OCI-LY7 (cell line): ENCODE results near the gene FGF11. TPM values are rescaled to one million over a fixed set of nuclear protein-coding genes. Genes with fewer than 3 reads are reported as not detected.
"Not testable (repeated sequence)": the region's sequence is repeated elsewhere in the genome, so short reads cannot be mapped to it uniquely, and the experiment has no call there.

ENCODE experiments used
- BruUV-seq: library from RNA; stranded (reverse); fragments of 400-500 nt; replicated peaks from 2 replicates; lab custom pipeline; 2021; lab: Mats Ljungman, UMichigan
- CTCF ChIA-PET: fragments of 300-600 bp; sonication (Branson Sonifier 250); formaldehyde crosslinking; loops from one replicate; lab custom pipeline; 2022; ENCODE audit warnings: antibody characterized with exemption; ENCODE audit not compliant: unreplicated experiment; lab: Charles Lee
- POLR2A ChIA-PET: fragments of 300-600 bp; sonication (Branson Sonifier 250); formaldehyde crosslinking; loops from one replicate; lab custom pipeline; 2022; ENCODE audit warnings: antibody characterized with exemption; lab: Charles Lee
- DNase-seq: peaks from one replicate; pipeline ENCODE4 v3.0.0-alpha.2; 2015; ENCODE audit warnings: low spot score
- H2AFZ ChIP-seq: fragments of 200-600 bp; sonication (generic), shearing (Covaris generic); 2 replicates; pipeline ENCODE4 v1.6.1; 2014; ENCODE audit warnings: mild to moderate bottlenecking, antibody characterized with exemption, low read length, moderate library complexity
- H3K27ac ChIP-seq: fragments of 200-600 bp; sonication (generic); 2 replicates; pipeline ENCODE4 v1.5.1; 2014; ENCODE audit warnings: mixed run types, low read depth, mild to moderate bottlenecking, moderate library complexity, low read length, inconsistent platforms; ENCODE audit not compliant: poor library complexity, severe bottlenecking
- H3K36me3 ChIP-seq: fragments of 200-600 bp; sonication (generic); 2 replicates; pipeline ENCODE4 v1.6.1; 2014; ENCODE audit warnings: mild to moderate bottlenecking, antibody characterized with exemption, low read length, moderate library complexity, mixed read lengths; ENCODE audit not compliant: insufficient read depth
- H3K4me1 ChIP-seq: fragments of 200-600 bp; sonication (generic); 2 replicates; pipeline ENCODE4 v1.5.1; 2014; ENCODE audit warnings: mild to moderate bottlenecking, low read length; ENCODE audit not compliant: insufficient read depth, poor library complexity, severe bottlenecking
- H3K4me2 ChIP-seq: fragments of 200-600 bp; sonication (generic); 2 replicates; pipeline ENCODE4 v1.6.1; 2014; ENCODE audit warnings: mild to moderate bottlenecking, low read length
- H3K4me3 ChIP-seq: fragments of 200-600 bp; sonication (generic); 2 replicates; pipeline ENCODE4 v1.5.1; 2014; ENCODE audit warnings: mild to moderate bottlenecking, low read depth, low read length; ENCODE audit not compliant: poor library complexity, severe bottlenecking
- H3K79me2 ChIP-seq: fragments of 200-600 bp; sonication (generic); 2 replicates; pipeline ENCODE4 v1.6.1; 2016; ENCODE audit warnings: low read depth, mild to moderate bottlenecking, low read length, moderate library complexity, mixed read lengths; ENCODE audit not compliant: insufficient read depth
- H3K9me2 ChIP-seq: fragments of 200-600 bp; sonication (generic); 2 replicates; pipeline ENCODE4 v1.6.1; 2016; ENCODE audit warnings: mild to moderate bottlenecking, low read length, mixed read lengths; ENCODE audit not compliant: insufficient read depth
- H3K9me3 ChIP-seq: fragments of 200-600 bp; sonication (generic); 2 replicates; pipeline ENCODE4 v1.6.1; 2014; ENCODE audit warnings: mild to moderate bottlenecking, mixed run types, low read length, mixed read lengths
- H4K20me1 ChIP-seq: fragments of 200-600 bp; sonication (generic); 2 replicates; pipeline ENCODE4 v1.6.1; 2014; ENCODE audit warnings: mild to moderate bottlenecking, antibody characterized with exemption, low read length, moderate library complexity, mixed read lengths; ENCODE audit not compliant: insufficient read depth
- CTCF ChIP-seq: fragments of 200-600 bp; sonication (generic); conservative IDR thresholded peaks from 2 replicates; pipeline ENCODE4 v1.5.1; 2014; ENCODE audit warnings: mild to moderate bottlenecking, antibody characterized with exemption, low read length, moderate library complexity, mixed read lengths
- EZH2phosphoT487 ChIP-seq: fragments of 200-600 bp; sonication (generic); IDR thresholded peaks from 2 replicates; pipeline ENCODE4 v1.6.1; 2018; ENCODE audit warnings: low read depth, borderline replicate concordance, mild to moderate bottlenecking, mixed run types, antibody characterized with exemption, low read length, moderate library complexity, mixed read lengths
- intact Hi-C: fragments of 100-400 bp; cut with micrococcal nuclease; formaldehyde crosslinking; loops from one replicate; pipeline ENCODE4 v1.10.0; 2022; ENCODE audit not compliant: unreplicated experiment
- total RNA-seq, 2 experiments: library from RNA; depleted of rRNA in 1 of 2; stranded (reverse); fragments of >200 nt in 1 of 2; shearing (Covaris generic) in 1 of 2; gene quantifications; 2 replicates each; pipeline ENCODE4 v1.2.3, GENCODE V29; 2014 to 2022

FGF11 gene
- total RNA-seq, 2 experiments from 2014 or later = 1.3 to 11.0 TPM

- POLR2A ChIA-PET, BruUV-seq, intact Hi-C loops: not testable (repeated sequence)
Measured at GRCh38 chr17:7470457-7470973, 31.2 kb downstream of the FGF11 start.

GRCh38 chr17:7471729-7472128 lies 32.4 kb downstream of the FGF11 start:
- ChIA-PET POLR2A (no interaction called here), CTCF (no interaction called here)
- H3K27ac ChIP-seq = no peak overlapping the region
- H3K4me1 ChIP-seq = peaks cover 11% of the 10 kb centered on the region
- H3K9me2 ChIP-seq = no peaks in the 10 kb centered on the region
- H4K20me1 ChIP-seq = no peaks in the 10 kb centered on the region
- H3K4me2 ChIP-seq = no peak overlapping the region
- no peaks in the 10 kb centered on the region for H3K36me3 ChIP-seq
- no peak for DNase-seq
- no peaks in the 10 kb centered on the region for H3K79me2 ChIP-seq
- TF ChIP-seq CTCF = no peak
- TF ChIP-seq EZH2phosphoT487 = no peak
- H3K4me3 ChIP-seq = no peak overlapping the region
- no peak overlapping the region for H2AFZ ChIP-seq
- intact Hi-C loops = no loop called here
- no TSS peak for BruUV-seq
- H3K9me3 ChIP-seq = no peaks in the 10 kb centered on the region

More at GRCh38 chr17:7470457-7470973, 31.2 kb downstream of the FGF11 start:
- H3K36me3 ChIP-seq, H3K4me2 ChIP-seq, H3K79me2 ChIP-seq, H4K20me1 ChIP-seq, H2AFZ ChIP-seq, H3K9me2 ChIP-seq, H3K9me3 ChIP-seq, H3K4me3 ChIP-seq, DNase-seq, CTCF ChIA-PET, H3K27ac ChIP-seq: not testable (repeated sequence)
- peaks cover 15% of the 10 kb centered on the region for H3K4me1 ChIP-seq

GRCh38 chr17:7474767-7475166 lies 35.5 kb downstream of the FGF11 start:
- H4K20me1 ChIP-seq, CTCF ChIA-PET, H3K79me2 ChIP-seq, H3K4me2 ChIP-seq, H3K9me2 ChIP-seq, H3K4me1 ChIP-seq, H3K9me3 ChIP-seq, H3K36me3 ChIP-seq, H3K27ac ChIP-seq, H2AFZ ChIP-seq, DNase-seq, intact Hi-C loops, BruUV-seq, H3K4me3 ChIP-seq: not testable (repeated sequence)
- POLR2A ChIA-PET = interaction anchor here (0.8 kb wide), 1 partner anchor 92 kb away, joined by 3 read pairs; no protein-coding TSS in a partner anchor
